Cardiac muscle cell (in vitro differentiated cells and primary cell): ENCODE results near the gene ADAD2. TPM values are rescaled to one million over a fixed set of nuclear protein-coding genes. Genes with fewer than 3 reads are reported as not detected.

ENCODE experiments used
- DNase-seq, 2 donors: peaks; one replicate each; pipeline versions ENCODE4 v3.0.0 to v3.0.0-alpha.2; 2010 to 2017; ENCODE audit warnings: low read depth in 1 of 2, low spot score in 1 of 2
- H3K27ac ChIP-seq: fragments of 200-600 bp; sonication (generic); 2 replicates; pipeline ENCODE4 v1.5.1; 2016
- H3K27me3 ChIP-seq: fragments of 200-600 bp; sonication (generic); 2 replicates; pipeline ENCODE4 v1.6.0; 2016; ENCODE audit warnings: control low read depth
- H3K36me3 ChIP-seq: fragments of 200-600 bp; sonication (generic); 2 replicates; pipeline ENCODE4 v1.5.1; 2016; ENCODE audit warnings: control low read depth
- H3K4me1 ChIP-seq: fragments of 200-600 bp; sonication (generic); 2 replicates; pipeline ENCODE4 v1.8.1; 2017; ENCODE audit warnings: low read depth, mild to moderate bottlenecking, mixed run types
- H3K4me3 ChIP-seq: fragments of 200-600 bp; sonication (generic); 2 replicates; pipeline ENCODE4 v1.5.1; 2016; ENCODE audit warnings: mild to moderate bottlenecking
- H3K9me3 ChIP-seq: fragments of 200-600 bp; sonication (generic); 2 replicates; pipeline ENCODE4 v1.5.1; 2017; ENCODE audit warnings: low read depth, mild to moderate bottlenecking, control low read depth
- CTCF ChIP-seq: IDR thresholded peaks from 2 replicates; pipeline ENCODE4 v1.5.1; 2012; ENCODE audit warnings: low read depth, mild to moderate bottlenecking, low read length
- polyA plus RNA-seq: library from polyadenylated mRNA; unstranded; fragments of >200 nt; fragmentation: Nextera tagmentation; extraction: Ambion mirVana; gene quantifications from 2 replicates; pipeline ENCODE4 v1.2.1, GENCODE V29; 2016
- total RNA-seq: library from RNA; depleted of rRNA; stranded (reverse); fragments of >200 nt; gene quantifications from 2 replicates; pipeline ENCODE4 v1.2.3, GENCODE V29; 2016

The ADAD2 gene
- total and polyA plus RNA-seq, 2 experiments from 2014 or later, result not detected

GRCh38 chr16:84207251-84207650, 16.3 kb downstream of the ADAD2 start:
- no peak for TF ChIP-seq CTCF

DNA sequence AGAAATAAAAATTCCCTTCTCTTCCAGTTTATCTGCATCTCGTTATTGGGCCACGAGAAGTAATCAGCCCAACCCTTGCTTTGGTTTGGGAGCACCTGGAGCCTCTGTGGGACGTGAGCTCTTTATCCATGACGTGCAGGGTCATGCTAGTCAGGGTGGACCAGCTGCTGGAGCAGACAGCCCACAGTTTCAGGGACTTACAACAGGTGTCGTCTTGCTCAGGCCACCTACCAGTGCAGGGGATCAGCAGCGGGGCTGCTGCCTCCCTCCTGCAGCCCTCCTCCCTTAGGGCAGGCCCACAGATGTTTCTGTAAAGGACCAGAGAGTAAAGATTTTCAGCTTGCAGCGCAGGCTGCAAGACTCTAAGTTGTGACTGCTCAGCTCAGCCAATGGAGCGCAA, 16.9 kb downstream of the ADAD2 start:
- no peak for TF ChIP-seq CTCF
- no peaks in the 10 kb centered on the region for H3K27me3 ChIP-seq
- H3K4me3 ChIP-seq, result no peak overlapping the region
- no peaks in the 10 kb centered on the region for H3K4me1 ChIP-seq
- DNase-seq, result no peak
- H3K36me3 ChIP-seq, result no peaks in the 10 kb centered on the region
- no peaks in the 10 kb centered on the region for H3K9me3 ChIP-seq
- no peak overlapping the region for H3K27ac ChIP-seq

More at GRCh38 chr16:84207251-84207650, 16.3 kb downstream of the ADAD2 start:
- no peaks in the 10 kb centered on the region for H3K4me1 ChIP-seq
- H3K27me3 ChIP-seq, result no peaks in the 10 kb centered on the region
- DNase-seq, result no peak
- H3K36me3 ChIP-seq, result no peaks in the 10 kb centered on the region
- H3K4me3 ChIP-seq, result no peak overlapping the region
- no peak overlapping the region for H3K27ac ChIP-seq
- H3K9me3 ChIP-seq, result no peaks in the 10 kb centered on the region

GRCh38 chr16:84209989-84210388, 19.0 kb downstream of the ADAD2 start:
- Histone ChIP-seq H3K27me3 (no peaks in the 10 kb centered on the region), H3K4me1 (peaks cover 6% of the 10 kb centered on the region), H3K36me3 (no peaks in the 10 kb centered on the region), H3K4me3 (no peak overlapping the region), H3K9me3 (no peaks in the 10 kb centered on the region), H3K27ac (no peak overlapping the region)
- TF ChIP-seq CTCF, result no peak
- DNase-seq, result no peak

DNA sequence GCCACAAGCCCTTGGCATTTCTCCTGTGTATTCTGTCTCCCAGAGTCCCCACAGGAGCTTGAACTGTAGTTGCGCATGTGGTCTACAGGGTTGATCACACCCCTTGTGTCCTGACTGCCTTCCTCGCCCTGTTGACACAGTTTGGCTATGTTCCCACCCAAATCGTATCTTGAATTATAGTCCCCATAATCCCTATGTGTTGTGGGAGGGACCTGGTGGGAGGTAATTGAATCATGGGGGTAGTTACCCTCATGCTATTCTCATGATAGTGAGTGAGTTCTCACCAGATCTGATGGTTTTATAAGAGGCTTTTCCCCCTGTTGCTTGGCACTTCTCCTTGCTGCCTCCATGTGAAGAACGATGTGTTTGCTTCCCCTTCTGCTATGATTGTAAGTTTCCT, 21.2 kb downstream of the ADAD2 start:
- DNase-seq, result no peak
- TF ChIP-seq CTCF, result no peak
- Histone ChIP-seq H3K9me3 (no peaks in the 10 kb centered on the region), H3K4me1 (peaks cover 6% of the 10 kb centered on the region), H3K27me3 (no peaks in the 10 kb centered on the region), H3K4me3 (no peak overlapping the region), H3K27ac (no peak overlapping the region), H3K36me3 (no peaks in the 10 kb centered on the region)

- no peak for TF ChIP-seq CTCF
Observed at GRCh38 chr16:84212631-84213030, 21.7 kb downstream of the ADAD2 start.

More at GRCh38 chr16:84212631-84213030, 21.7 kb downstream of the ADAD2 start:
- H3K27ac ChIP-seq, result no peak overlapping the region
- peaks cover 6% of the 10 kb centered on the region for H3K4me1 ChIP-seq
- H3K9me3 ChIP-seq, result no peaks in the 10 kb centered on the region
- no peaks in the 10 kb centered on the region for H3K27me3 ChIP-seq
- no peak overlapping the region for H3K4me3 ChIP-seq
- H3K36me3 ChIP-seq, result no peaks in the 10 kb centered on the region
- DNase-seq, result no peak
